NCI-H510A treated with DMSO at 0.1 percent for 48 hours (cell line): ENCODE data around the gene TBC1D22A.

ENCODE experiments used
- DNase-seq: peaks from one replicate; lab custom pipeline; 2025; lab: John Stamatoyannopoulos, UW

The TBC1D22A gene

DNA sequence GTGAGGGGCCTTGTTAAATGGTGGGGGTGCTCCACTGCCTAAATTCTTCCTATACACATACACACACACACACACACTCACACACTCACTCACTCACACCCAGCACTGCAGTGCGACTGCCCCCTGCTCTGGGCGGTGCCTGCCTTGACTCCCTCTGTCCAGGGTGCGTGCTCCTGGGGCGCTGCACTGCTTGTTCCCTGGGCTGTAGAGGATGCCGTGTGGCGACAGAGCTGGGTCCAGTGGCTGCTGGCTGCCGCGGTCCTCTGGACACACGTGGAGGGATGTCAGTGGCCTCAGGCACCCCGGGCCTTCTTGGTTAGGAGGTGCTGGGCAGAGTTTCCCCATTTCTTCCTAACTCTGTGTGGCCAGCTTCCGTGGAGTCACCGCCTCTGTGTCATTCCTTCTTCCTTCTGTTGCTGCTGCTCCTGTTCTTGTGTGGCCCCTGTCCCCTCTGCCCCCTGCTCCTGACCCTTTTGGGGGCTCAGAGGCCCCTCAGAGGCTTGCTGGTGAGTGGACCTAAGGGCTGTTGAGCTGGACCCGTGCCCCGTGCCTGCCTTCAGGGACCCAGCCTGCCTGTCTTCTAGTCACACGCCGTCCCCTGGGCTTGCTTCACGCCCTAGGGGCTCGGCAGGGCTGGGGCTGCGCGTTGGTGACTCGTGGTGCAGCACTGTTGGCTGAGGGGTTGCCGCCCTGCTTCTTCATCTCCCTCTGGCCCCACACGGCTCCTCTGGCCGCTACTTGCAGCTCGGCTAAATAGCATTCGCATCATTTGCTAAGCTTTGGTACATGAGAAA, 147.0 kb downstream of the TBC1D22A start:
- no peak for DNase-seq

DNA sequence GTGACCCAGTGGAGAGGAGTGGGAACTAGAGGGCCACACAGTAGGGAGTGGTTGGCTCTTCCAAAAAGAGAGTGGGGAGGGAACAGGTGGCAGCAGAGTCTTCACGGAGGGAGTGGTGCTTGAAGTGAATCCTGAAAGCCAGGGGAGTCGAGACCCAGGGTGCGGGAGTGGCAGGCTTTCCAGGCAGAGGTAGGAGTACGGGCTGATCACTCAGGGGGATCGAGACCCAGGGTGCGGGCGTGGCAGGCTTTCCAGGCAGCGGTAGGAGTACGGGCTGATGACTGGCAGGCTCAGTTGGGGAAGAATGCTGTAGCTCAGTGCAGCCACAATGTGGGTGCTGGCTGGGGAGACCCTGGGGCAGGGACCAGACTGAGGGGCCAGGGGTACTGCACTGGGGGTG, 148.2 kb downstream of the TBC1D22A start:
- DNase-seq, result no peak

DNA sequence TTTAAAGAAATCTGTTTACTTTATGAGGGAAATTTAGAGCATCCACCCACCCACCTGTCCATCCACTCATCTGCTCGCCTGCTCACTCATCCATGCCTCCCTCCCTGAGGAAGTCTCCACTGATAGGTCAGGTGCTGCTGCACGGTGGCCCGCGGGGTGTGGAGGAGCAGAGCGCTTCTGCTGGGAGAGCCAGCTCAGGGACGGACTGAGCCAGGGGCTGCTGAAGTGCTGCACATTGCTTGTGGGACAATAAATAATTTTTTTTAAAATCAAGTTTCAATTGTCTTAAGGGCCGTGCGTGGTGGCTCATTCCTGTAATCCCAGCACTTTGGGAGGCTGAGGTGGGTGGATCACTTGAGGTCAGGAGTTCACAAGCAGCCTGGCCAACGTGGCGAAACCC, 148.9 kb downstream of the TBC1D22A start:
- DNase-seq, result peak; percentile 36

DNA sequence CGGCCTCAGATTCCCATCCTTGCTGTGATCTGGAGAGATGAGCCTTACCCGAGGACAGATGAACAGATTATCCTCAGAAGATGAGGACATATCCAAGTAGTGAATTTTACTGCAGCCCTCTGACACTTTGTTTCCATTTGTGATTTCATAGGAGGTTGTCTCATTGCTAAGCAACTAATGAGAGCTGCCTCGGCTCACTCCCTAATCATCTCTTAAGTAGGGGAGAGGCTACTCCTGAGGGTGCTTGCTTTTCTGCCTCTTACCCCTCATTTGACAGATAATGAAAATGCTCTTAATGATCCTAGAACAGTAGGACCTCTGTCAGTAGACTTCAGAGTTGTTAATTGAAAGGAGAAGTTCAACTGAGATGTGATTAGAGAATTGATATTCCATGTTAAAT, 150.9 kb downstream of the TBC1D22A start:
- DNase-seq, result peak; percentile 24

DNA sequence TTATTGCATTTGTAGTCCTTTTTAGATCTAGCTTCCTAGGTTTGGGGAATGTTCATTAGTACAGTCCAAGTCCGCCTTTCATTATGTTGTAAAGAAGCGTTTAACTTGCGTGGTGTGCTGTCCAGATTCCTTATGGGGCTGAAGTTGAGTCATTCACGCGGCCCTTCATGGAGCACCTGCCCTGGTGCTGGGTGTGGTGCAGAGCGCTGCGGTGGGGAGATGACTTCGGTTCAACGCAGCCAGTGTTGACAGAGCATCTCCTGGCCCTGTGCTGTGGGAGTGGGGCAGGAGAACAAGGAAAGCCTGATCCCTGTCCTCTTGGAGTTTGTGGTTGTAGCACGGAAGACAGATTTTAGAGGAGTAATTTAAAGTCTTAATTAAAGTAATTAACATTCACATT, 152.0 kb downstream of the TBC1D22A start:
- peak; percentile 26 for DNase-seq

DNA sequence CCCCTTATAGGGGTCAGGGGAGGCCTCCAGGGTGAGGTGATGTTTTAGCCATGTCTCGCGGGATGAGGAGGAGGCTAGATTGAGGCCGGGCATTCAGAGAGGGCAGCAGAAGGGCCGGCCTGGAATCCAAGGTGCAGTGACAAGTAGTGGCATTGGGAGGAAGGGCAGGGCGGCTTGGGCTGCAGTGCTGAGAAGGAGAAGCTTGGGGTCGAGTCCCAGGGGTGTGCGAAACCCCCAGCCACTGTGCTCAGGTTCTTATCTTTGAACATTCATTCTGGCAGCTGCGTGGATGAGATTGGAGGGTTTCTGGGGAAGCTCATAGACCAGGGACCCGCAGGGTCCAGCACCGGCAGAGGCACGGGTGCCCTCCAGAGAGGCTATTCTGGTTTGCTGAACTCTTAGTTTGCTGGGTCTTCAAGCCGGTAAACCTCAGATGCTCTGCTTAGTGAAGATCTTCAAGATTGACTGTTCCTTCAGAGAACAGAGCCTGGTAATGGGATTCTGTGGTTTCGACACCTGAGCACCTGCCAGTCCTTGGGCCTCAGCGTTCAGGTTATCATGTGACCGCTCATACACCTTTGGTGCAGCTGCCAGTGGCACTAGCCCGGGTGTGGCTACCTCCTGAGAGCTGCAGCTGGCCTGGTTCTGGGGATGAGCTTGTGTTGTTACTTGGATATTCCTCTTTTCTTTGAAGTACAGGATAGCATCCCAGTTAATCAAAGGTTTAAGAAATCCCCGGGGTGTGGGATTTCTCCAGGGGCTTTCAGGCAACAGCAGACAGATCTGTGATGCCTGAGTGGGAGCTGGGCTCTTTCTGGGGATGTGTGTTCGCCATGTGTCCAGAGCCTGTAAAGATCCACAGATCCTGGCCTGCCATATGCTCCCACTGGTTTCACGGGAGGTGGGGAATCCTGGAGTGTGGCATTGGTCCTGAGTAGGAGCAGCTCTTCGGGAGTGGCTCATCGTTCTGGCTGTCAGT, 152.8 kb downstream of the TBC1D22A start:
- peak; percentile 67 for DNase-seq

DNA sequence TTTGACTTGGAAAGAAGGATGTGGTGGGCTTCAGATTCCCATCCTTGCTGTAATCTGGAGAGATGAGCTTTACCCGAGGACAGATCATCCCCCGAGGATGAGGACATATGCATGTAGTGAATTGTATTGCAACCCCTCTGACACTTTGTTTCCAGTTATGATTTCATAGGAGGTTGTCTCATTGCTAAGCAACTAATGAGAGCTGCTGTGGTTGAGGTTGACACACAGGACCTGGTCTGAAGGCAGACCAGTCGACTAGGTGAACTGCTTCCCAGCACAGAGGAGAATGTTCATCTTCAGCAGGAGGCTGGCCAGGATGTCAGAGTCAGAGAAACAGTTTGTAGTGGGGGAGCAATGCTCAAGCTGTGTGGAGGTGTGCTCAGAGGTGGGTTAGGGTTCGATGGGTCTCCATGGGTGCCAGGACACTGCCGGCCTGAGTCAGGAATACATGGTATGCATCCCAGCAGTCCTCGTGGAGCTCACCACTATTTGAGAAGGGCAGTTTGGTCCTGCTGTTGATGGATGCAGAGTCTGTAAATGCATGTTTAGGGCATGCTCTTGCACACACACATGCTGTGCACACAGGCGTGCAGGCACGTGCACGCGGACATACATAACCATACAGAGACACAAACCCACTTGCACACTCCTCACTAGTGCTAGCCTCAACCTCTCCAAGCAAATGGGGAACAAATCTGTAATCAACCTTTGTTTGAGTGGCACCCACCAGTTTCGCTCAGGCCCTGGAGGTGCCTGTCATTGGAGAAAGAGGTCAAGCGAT, 153.7 kb downstream of the TBC1D22A start:
- DNase-seq, result peak; percentile 8

DNA sequence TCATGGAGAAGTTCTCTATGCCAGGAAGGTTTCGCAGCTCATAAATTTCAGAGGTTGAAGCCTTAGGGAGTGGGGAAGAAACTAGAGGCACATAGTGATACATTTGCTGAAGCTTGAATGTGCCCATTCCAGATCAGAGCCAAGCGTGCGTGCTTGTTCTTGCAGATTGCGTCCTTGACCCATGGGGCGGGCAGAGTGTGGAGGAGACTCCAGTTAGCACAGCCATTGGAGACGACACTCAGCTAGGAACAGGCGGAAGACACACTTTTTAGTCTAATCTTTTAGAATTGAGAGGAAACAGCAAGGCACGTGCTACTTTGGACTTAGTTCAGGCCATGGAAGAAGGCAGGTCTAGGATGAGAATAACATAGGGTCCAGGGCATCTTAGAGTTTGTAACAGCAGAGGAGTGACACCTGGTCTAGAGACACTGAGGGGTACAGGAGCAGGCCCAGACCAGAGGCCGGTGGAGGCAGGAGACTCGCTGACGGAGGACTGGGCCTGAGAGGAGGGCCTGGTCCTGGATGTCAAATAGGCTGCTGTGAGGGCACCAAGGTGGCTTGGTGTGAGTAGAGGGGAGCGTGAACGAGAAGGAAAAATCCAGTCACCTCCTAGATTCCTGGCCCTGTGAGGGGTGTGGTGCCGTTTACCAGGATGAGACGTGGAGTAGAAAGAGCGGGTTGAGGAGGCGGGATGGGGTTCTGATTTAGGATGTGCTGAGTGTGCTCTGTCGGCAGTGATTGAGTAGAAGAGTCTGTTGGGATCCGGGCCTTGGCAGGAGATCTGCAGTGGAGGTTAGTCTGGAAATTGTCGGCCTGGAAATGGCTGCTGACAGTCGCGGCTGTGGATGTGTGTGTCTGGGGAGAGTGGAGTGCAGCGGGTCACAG, 154.7 kb downstream of the TBC1D22A start:
- DNase-seq, result no peak

DNA sequence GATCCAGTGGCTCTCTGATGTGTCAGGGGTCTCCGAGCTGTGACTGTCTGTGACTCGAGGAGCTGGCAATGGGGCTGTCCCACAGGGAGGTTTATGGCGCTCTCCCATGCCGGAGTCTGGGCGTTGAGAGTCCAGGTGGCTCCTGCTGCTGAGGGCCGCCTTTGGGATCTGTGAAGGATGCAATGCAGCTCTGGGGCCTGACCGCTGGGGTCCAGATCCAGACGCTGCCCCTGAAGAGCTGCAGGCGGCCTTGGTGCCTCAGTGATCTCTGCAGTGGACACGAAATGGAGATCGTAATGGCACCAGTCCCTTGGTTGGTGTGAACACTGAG, 155.3 kb downstream of the TBC1D22A start:
- no peak for DNase-seq

DNA sequence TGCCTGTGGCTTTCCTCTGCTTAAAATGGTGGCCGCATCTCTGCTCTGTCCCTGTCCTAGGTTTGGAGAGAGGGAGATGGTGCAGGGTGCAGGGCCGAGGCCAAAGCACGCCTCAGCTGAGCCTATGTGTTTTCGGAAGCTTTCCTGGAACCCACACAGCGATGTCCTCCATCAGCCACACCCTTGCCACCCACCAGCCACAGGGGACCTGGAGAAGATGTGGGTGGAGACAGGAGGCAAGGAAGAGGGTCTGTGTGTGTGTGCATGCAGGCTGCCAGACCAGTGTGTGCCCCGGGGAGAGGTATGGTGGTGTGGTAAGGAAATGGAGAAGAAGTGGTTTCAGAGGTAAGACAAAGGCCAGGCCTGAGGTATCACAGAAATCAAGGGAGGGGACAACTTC, 155.7 kb downstream of the TBC1D22A start:
- no peak for DNase-seq

DNA sequence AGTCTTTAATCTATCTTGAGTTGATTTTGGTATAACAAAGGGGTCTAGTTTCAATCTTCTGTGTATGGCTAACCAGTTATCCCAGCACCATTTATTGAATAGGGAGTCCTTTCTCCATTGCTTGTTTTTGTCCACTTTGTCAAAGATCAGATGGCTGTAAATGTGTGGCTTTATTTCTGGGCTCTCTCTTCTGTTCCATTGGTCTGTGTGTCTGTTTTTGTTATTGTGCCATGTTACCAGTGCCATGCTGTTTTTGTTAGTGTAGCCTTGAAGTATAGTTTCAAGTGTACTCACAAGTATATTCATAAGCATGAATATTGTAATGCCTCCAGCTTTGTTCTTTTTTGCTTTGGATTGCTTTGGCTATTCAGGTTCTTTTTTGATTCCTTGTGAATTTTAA, 159.6 kb downstream of the TBC1D22A start:
- no peak for DNase-seq

DNA sequence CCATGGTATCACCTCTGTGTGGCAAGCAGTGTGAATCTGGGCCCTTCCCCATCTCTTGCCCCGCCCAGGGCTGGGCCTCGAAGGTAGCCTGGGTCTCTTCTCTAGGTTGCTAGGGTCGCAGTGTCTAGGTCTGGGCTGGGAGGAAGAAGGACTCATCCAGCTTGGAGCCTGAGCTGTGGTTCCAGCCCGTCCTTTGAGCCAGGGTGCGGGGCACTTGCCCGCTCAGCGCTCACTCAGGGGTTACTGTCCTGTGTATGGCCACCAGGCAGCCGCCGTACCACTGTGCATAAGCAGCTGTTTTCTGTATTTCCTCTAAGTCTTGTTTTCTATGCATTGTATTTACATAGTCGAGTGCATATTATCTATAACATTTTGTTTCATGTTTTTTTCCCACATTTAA, 160.9 kb downstream of the TBC1D22A start:
- no peak for DNase-seq

DNA sequence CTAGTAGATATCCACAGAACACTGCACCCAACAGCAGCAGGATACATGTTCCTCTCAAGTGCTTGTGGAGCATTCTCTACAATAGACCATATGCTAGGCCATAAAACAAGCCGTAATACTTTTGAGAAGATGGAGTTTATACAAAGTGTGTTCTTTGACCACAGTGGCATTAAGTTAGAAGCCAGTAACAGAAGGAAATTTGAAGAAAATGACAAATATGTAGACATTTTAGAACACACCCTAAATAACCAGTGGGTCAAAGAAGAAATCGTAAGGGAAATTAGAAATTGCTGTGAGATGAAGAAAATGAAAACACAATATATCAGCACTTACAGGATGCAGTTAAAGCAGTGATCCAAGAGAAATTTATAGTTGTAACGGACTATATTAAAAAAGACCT, 163.4 kb downstream of the TBC1D22A start:
- no peak for DNase-seq

DNA sequence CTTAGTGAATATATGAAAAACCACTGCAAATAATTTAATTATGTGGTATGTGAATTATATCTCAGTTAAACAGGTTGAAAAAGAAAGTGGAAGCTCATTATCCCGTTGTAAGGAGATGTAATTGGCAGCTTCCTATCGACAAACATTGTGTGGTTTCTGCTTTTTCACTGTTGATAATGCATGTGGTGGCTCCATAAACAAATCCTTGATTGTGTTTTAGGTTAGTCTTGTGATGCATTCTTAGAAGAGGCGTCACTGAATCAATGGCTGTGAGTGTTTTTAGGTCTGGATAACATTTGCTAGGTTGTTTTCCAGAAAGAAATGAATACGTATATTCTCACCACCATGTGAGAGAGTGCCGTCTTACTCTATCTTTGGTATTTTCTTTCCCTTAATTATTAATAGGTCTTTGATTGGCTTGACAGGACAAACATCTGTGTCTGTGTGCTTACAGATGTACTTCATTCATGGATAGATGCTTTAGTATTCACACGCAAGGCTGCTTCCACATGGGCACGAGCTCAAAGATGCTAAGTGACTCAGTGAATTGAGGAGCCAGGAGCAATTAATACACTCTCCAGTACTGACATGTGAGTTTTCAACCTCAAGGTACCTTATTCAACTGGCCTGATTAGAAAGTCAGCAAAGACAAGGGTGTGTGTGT, 166.7 kb downstream of the TBC1D22A start:
- no peak for DNase-seq

DNA sequence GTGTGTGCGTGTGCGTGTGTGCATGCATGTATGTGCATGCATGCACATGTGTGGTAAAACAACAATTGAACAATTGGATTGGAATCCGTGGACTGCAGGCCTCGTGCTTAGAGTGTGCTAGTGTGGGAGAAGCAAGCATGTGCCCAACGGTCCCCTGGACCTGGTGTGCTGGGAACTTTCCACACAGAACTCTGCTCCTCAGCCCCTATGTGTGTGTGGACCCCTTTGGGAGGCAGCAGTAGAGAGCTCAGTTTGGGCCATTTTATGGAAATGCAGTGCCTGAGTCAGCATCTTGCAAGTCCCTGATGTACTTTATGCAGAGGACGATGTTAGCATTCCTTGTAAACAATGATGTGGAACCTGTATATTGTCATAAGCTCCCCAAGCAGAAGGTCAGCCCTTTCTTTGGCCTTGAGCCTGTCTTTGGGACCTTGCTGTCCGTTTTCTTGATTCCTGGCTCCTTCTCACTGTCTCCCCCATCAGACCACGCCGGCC, 167.3 kb downstream of the TBC1D22A start:
- no peak for DNase-seq

DNA sequence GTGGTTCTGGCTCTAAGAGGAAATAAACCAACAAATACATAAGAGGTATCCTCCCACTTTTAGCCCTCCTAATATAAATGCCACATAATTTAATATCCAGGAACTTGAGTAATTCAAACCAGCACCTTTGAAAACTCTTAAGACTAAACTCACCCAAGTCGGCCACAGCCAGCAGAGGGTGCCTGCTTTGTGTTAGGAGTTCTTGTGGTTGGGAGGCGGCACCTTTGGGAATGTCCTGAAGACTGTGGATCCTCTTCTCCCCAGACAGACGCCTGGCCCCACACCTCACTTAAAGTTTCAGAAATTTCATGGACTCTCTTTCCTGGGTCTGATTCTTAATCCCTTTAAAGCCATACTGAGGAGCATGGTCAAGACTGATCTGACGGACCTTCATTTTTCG, 169.0 kb downstream of the TBC1D22A start:
- DNase-seq, result no peak

DNA sequence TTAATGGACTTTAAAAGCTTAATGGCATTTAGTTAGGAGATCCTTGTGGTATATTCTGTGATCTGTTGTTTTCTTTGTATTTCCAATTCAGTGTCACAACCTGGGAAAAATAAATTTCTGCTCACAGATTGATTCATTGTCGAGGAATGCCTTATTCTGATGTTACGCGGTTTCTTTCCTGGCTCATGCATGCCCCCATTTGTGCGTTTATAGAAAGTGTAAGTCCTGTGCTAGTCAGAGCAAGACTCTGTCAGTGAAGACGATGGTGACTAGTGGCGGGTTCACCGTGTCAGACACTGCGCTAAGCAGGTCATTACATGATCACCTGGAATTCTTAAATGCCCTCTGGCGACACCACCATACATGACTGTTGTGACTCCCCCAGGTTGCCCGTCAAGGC, 169.4 kb downstream of the TBC1D22A start:
- DNase-seq, result no peak

DNA sequence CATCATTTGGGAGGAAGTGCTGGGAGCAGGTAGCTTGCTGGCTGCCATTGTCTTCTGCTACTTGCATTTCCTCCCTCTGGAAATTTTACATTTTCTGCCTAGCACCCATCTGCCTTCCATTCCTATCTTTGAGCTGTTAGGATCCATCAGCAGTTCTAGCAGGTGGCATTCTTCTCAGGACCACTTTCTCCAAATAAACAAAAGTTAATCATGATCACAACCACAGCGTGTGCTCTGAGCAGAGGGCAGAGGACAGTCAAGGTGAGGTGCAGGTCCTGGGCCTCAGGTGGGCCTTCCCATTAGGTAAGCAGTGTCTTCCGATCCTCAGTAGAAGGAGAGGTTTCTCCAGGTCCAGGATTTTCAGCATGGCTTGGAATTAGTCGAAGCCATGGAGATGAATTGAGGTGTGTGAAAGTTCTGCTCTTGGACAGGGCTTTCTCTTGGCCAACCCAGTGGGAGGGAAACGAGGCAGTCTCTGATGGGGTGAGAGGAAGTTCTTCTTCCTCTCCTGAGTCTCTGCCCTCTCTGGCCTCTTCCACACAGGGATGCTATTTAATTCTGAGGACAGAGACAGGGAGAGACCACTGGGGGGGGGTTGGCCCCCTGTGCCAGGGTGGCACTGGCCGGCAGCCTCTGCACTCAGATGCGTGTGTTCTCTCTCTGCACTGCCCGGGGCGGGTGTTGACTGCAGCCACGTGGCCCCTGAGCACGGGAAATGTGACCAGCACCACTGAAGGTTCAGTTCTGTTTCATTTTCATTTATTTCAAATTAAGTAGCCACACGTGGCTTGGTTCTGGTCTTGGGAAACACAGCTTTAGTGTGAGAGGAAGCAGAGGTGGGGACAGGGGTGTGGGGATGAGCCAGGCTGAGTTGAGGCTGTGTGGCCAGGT, 170.8 kb downstream of the TBC1D22A start:
- no peak for DNase-seq

DNA sequence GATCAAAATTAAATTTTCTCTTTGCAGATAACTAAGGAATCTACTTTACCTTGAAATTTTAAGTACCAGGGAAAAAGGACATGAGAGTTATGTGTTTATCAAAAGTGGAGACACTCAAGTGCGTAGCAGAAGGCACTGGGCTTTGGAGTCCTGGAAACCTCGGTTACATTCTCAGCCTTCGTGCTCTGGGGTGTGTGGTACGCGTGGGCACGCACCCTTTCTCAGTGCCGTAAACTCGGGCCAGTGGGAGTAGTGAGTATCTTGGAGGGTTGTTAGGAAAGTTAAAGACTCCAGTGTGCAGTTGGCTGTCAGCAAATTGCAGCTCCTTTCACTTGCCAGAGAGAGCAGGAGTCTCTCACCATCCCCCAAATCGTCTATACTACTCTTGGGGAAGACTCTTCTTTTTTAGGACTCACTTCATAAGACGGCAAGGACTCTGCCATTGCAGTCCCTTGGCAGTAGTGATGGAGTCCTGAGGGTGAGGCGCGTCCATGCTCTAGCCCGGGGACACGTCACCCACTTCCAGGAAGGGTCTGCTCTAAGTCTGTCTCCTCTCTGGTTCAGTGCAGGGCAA, 171.8 kb downstream of the TBC1D22A start:
- DNase-seq, result no peak
